Osteoblast (primary cell): Measurements from ENCODE around the gene ATP6V0A4. TPM values are rescaled to one million over a fixed set of nuclear protein-coding genes. Genes with fewer than 3 reads are reported as not detected.

ENCODE experiments used
- DNase-seq: peaks from one replicate; pipeline ENCODE4 v3.0.0; 2011; ENCODE audit warnings: low spot score, mixed read lengths; ENCODE audit not compliant: insufficient read length; ENCODE audit errors: missing footprints
- H2AFZ ChIP-seq: 2 replicates; pipeline ENCODE4 v1.6.0; 2011; ENCODE audit warnings: mild to moderate bottlenecking, low read length
- H3K27ac ChIP-seq: 2 replicates; pipeline ENCODE4 v1.5.1; 2011; ENCODE audit warnings: mild to moderate bottlenecking, low read depth, low read length, moderate library complexity
- H3K27me3 ChIP-seq: 2 replicates; pipeline ENCODE4 v1.6.0; 2012; ENCODE audit warnings: mild to moderate bottlenecking, control low read depth, inconsistent platforms, low read length, moderate library complexity; ENCODE audit not compliant: insufficient read depth
- H3K36me3 ChIP-seq: 2 replicates; pipeline ENCODE4 v1.5.1; 2011; ENCODE audit warnings: mild to moderate bottlenecking, low read length, control low read depth, moderate library complexity; ENCODE audit not compliant: insufficient read depth
- H3K4me1 ChIP-seq: 2 replicates; pipeline ENCODE4 v1.5.1; 2011; ENCODE audit warnings: mild to moderate bottlenecking, low read length, control low read depth, moderate library complexity; ENCODE audit not compliant: insufficient read depth
- H3K4me2 ChIP-seq: 2 replicates; pipeline ENCODE4 v1.6.0; 2011; ENCODE audit warnings: mild to moderate bottlenecking, low read length; ENCODE audit not compliant: insufficient read depth
- H3K4me3 ChIP-seq: fragments of 200-600 bp; sonication (generic); 3 replicates; pipeline ENCODE4 v1.5.1; 2012; ENCODE audit warnings: mild to moderate bottlenecking, low read length, inconsistent platforms; ENCODE audit not compliant: insufficient read depth
- H3K79me2 ChIP-seq: 2 replicates; pipeline ENCODE4 v1.6.0; 2012; ENCODE audit warnings: mild to moderate bottlenecking, low read length, control low read depth, inconsistent platforms; ENCODE audit not compliant: insufficient read depth
- H3K9me3 ChIP-seq: 2 replicates; pipeline ENCODE4 v1.5.1; 2011; ENCODE audit warnings: low read depth, low read length, control low read depth
- H4K20me1 ChIP-seq: 2 replicates; pipeline ENCODE4 v1.6.0; 2012; ENCODE audit warnings: mild to moderate bottlenecking, low read length, control low read depth; ENCODE audit not compliant: insufficient read depth
- total RNA-seq: library from RNA; depleted of rRNA; stranded (reverse); fragments of >200 nt; gene quantifications from 2 replicates; pipeline ENCODE4 v1.2.3, GENCODE V29; 2012
- TF ChIP-seq, protein P1 (sequence below): IDR thresholded peaks from 2 replicates; pipeline ENCODE4 v1.5.1; 2011; ENCODE audit warnings: mild to moderate bottlenecking, low read depth, low read length, moderate library complexity; ENCODE audit errors: extremely low read depth

The ATP6V0A4 gene
- total RNA-seq, 1 donor, result under 0.01 TPM

DNA sequence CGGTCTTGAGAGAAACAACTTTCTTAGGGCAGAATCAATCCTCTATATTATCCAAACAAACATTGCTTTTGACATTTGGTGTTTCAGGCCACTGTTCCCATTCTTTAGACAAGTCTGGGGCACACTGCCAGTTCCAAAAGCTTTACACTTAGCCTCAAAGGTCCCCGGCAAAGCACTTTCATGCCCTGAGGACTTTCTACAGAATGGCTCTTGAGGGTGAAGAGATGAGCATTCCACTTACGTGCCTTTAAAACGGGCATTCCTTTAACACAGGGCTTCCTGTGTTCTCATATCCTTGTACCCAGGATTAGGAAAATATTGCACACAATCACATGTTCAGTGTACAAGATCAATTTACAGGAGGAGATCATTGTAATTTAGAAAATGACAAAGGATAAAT is 13.3 kb downstream of the ATP6V0A4 start:
- Histone ChIP-seq H4K20me1 (no peaks in the 10 kb centered on the region), H3K79me2 (no peaks in the 10 kb centered on the region), H3K9me3 (no peaks in the 10 kb centered on the region), H2AFZ (peak overlapping the region; percentile 62), H3K27ac (no peak overlapping the region), H3K4me1 (no peaks in the 10 kb centered on the region), H3K4me2 (no peak overlapping the region), H3K27me3 (no peaks in the 10 kb centered on the region), H3K36me3 (no peaks in the 10 kb centered on the region), H3K4me3 (no peak overlapping the region)
- TF ChIP-seq, protein P1, sequence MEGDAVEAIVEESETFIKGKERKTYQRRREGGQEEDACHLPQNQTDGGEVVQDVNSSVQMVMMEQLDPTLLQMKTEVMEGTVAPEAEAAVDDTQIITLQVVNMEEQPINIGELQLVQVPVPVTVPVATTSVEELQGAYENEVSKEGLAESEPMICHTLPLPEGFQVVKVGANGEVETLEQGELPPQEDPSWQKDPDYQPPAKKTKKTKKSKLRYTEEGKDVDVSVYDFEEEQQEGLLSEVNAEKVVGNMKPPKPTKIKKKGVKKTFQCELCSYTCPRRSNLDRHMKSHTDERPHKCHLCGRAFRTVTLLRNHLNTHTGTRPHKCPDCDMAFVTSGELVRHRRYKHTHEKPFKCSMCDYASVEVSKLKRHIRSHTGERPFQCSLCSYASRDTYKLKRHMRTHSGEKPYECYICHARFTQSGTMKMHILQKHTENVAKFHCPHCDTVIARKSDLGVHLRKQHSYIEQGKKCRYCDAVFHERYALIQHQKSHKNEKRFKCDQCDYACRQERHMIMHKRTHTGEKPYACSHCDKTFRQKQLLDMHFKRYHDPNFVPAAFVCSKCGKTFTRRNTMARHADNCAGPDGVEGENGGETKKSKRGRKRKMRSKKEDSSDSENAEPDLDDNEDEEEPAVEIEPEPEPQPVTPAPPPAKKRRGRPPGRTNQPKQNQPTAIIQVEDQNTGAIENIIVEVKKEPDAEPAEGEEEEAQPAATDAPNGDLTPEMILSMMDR, result no peak
- no peak for DNase-seq

- H3K4me1 ChIP-seq, result no peaks in the 10 kb centered on the region
- H3K36me3 ChIP-seq, result no peaks in the 10 kb centered on the region
- no peaks in the 10 kb centered on the region for H4K20me1 ChIP-seq
- H3K79me2 ChIP-seq, result no peaks in the 10 kb centered on the region
- no peak overlapping the region for H3K4me3 ChIP-seq
- no peak overlapping the region for H2AFZ ChIP-seq
- no peaks in the 10 kb centered on the region for H3K9me3 ChIP-seq
- no peak for DNase-seq
- no peak overlapping the region for H3K27ac ChIP-seq
- no peaks in the 10 kb centered on the region for H3K27me3 ChIP-seq
- TF ChIP-seq, protein P1, result no peak
- H3K4me2 ChIP-seq, result no peak overlapping the region
These were observed 17.0 kb downstream of the ATP6V0A4 start for GRCh38 chr7:138781004-138781403.

- TF ChIP-seq, protein P1, result no peak
- Histone ChIP-seq H3K36me3 (no peaks in the 10 kb centered on the region), H3K79me2 (no peaks in the 10 kb centered on the region), H3K4me2 (no peak overlapping the region), H4K20me1 (no peaks in the 10 kb centered on the region), H3K4me1 (no peaks in the 10 kb centered on the region), H3K27me3 (no peaks in the 10 kb centered on the region), H3K9me3 (no peaks in the 10 kb centered on the region), H2AFZ (no peak overlapping the region), H3K27ac (no peak overlapping the region), H3K4me3 (no peak overlapping the region)
- no peak for DNase-seq
These were observed 21.7 kb downstream of the ATP6V0A4 start for GRCh38 chr7:138776166-138776833.

GRCh38 chr7:138773817-138774216 is 24.2 kb downstream of the ATP6V0A4 start:
- Histone ChIP-seq H2AFZ (no peak overlapping the region), H3K27me3 (no peaks in the 10 kb centered on the region), H3K4me3 (no peak overlapping the region), H3K79me2 (no peaks in the 10 kb centered on the region), H3K36me3 (no peaks in the 10 kb centered on the region), H4K20me1 (no peaks in the 10 kb centered on the region), H3K4me1 (no peaks in the 10 kb centered on the region), H3K9me3 (no peaks in the 10 kb centered on the region), H3K27ac (no peak overlapping the region), H3K4me2 (no peak overlapping the region)
- TF ChIP-seq, protein P1, result no peak
- DNase-seq, result no peak
